Tibial nerve (tissue), 4 donors: ENCODE measurements around the gene ATP2A2.

Experiments used
- CTCF ChIP-seq, 5 experiments: fragments of 200-600 bp in 3 of 5; fragments of 450-650 bp in 2 of 5; sonication (generic) in 3 of 5; IDR thresholded peaks; one replicate each; pipeline ENCODE4 v1.5.1; 2016 to 2019; ENCODE audit warnings: antibody characterized with exemption in 5 of 5, mild to moderate bottlenecking in 3 of 5, moderate library complexity in 2 of 5
- EP300 ChIP-seq, 2 donors: sonication (generic); formaldehyde crosslinking; IDR thresholded peaks; one replicate each; pipeline ENCODE4 v1.6.1; 2017; ENCODE audit warnings: antibody characterized with exemption in 2 of 2, mild to moderate bottlenecking in 1 of 2
- POLR2A ChIP-seq, 2 donors: fragments of 450-650 bp; IDR thresholded peaks; one replicate each; pipeline ENCODE4 v1.6.1; 2017; ENCODE audit warnings: antibody characterized with exemption in 2 of 2, mild to moderate bottlenecking in 2 of 2, moderate library complexity in 2 of 2

GRCh38 chr12:110317911-110318310, 36.9 kb downstream of the ATP2A2 start:
- TF ChIP-seq CTCF (IDR thresholded peaks at IDR 0.05) (no peak), EP300 (IDR thresholded peaks at IDR 0.05) (no peak), POLR2A (IDR thresholded peaks at IDR 0.05) (no peak)
